ENCODE results near the gene KCNK16. TPM values are rescaled to one million over a fixed set of nuclear protein-coding genes. Genes with fewer than 3 reads are reported as not detected.

The KCNK16 gene
- total RNA-seq, 1 donor from 2014 or later, result not detected

- no peak for DNase-seq (ENCODE audit: extremely low read depth, low read depth, low spot score)
These were observed 41.1 kb downstream of the KCNK16 start for GRCh38 chr6:39281312-39281980.

- no peak for DNase-seq (ENCODE audit: extremely low read depth, low read depth, low spot score)
These were observed 42.2 kb downstream of the KCNK16 start for GRCh38 chr6:39280247-39280731.

- DNase-seq (ENCODE audit: extremely low read depth, low read depth, low spot score), result no peak
These were observed 43.0 kb downstream of the KCNK16 start for GRCh38 chr6:39279539-39279938.

GRCh38 chr6:39276379-39276995, 46.0 kb downstream of the KCNK16 start:
- DNase-seq (ENCODE audit: extremely low read depth, low read depth, low spot score), result no peak

- no peak for DNase-seq (ENCODE audit: extremely low read depth, low read depth, low spot score)
These were observed 47.6 kb downstream of the KCNK16 start for GRCh38 chr6:39274903-39275302.

GRCh38 chr6:39274471-39274870, 48.0 kb downstream of the KCNK16 start:
- no peak for DNase-seq (ENCODE audit: extremely low read depth, low read depth, low spot score)

- no peak for DNase-seq (ENCODE audit: extremely low read depth, low read depth, low spot score)
These were observed 49.1 kb downstream of the KCNK16 start for GRCh38 chr6:39273406-39273821.

- no peak for DNase-seq (ENCODE audit: extremely low read depth, low read depth, low spot score)
These were observed 52.5 kb downstream of the KCNK16 start for GRCh38 chr6:39269961-39270360.

- no peak for DNase-seq (ENCODE audit: extremely low read depth, low read depth, low spot score)
These were observed 53.8 kb downstream of the KCNK16 start for GRCh38 chr6:39268721-39269120.

GRCh38 chr6:39268171-39268570, 54.3 kb downstream of the KCNK16 start:
- no peak for DNase-seq (ENCODE audit: extremely low read depth, low read depth, low spot score)

GRCh38 chr6:39266782-39267355, 55.6 kb downstream of the KCNK16 start:
- DNase-seq (ENCODE audit: extremely low read depth, low read depth, low spot score), result no peak

- DNase-seq (ENCODE audit: extremely low read depth, low read depth, low spot score), result no peak
These were observed 56.1 kb downstream of the KCNK16 start for GRCh38 chr6:39266375-39266774.

Other genes with a start within 250 kb of the KCNK16 start
- 12.2 and 16.7 TPM in 2 replicates for gene SAYSD1, start 207.5 kb downstream of the KCNK16 start, total RNA-seq
- not detected in 2 replicates for gene KCNK5, start 93.2 kb downstream of the KCNK16 start, total RNA-seq
- gene KCNK17, start 8.3 kb downstream of the KCNK16 start, total RNA-seq, result not detected in 2 replicates

Measured in glomerular endothelial cell (primary cell).